K562 (cell line): ENCODE results near the gene ADCY4. TPM values are rescaled to one million over a fixed set of nuclear protein-coding genes. Genes with fewer than 3 reads are reported as not detected.

Experiments used
- ATAC-seq: fragments of 200-7000 bp; cut with Tn5 transposase; 3 replicates; pipeline ENCODE4 v1.9.1; 2020; ENCODE audit warnings: moderate library complexity
- BruUV-seq: library from RNA; stranded (reverse); fragments of 400-500 nt; replicated peaks from 2 replicates; lab custom pipeline; 2021; lab: Mats Ljungman, UMichigan
- CTCF ChIA-PET: fragments of 300-600 bp; formaldehyde crosslinking; extraction: SDS; loops from one replicate; lab custom pipeline; 2021; ENCODE audit warnings: low intra/inter-chr PET ratio; lab: Yijun Ruan, JAX
- POLR2A ChIA-PET: fragments of 300-600, 350-650 bp; sonication (Branson Sonifier 250); formaldehyde crosslinking; extraction: SDS; loops from one replicate; lab custom pipeline; 2021; ENCODE audit warnings: antibody characterized with exemption, inconsistent platforms; lab: Yijun Ruan, JAX
- DNase-seq, 4 experiments: peaks; one replicate each; pipeline versions ENCODE4 v3.0.0 to v3.0.0-alpha.2; 2011 to 2018; ENCODE audit warnings: low spot score in 3 of 4, mixed read lengths in 3 of 4; ENCODE audit errors: extremely low read depth in 1 of 4
- FAIRE-seq: peaks from 2 replicates; lab custom pipeline; 2011; peaks lifted over from hg19 to GRCh38; lab: Jason Lieb, UNC
- H2AFZ ChIP-seq: 2 replicates; pipeline ENCODE4 v1.6.0; 2011; ENCODE audit warnings: low read depth, low read length, control low read depth, inconsistent platforms
- H3K27ac ChIP-seq: fragments of 200-600 bp; 3 replicates; pipeline ENCODE4 v1.8.0; 2011; ENCODE audit warnings: low read depth, mild to moderate bottlenecking, control low read depth, inconsistent platforms, low read length, moderate library complexity, mixed read lengths; ENCODE audit errors: extremely low read depth
- H3K27me3 ChIP-seq, 2 experiments: fragments of 300-600 bp in 1 of 2; 2 replicates in 1 of 2; 3 replicates in 1 of 2; pipeline versions ENCODE4 v1.6.0 to v1.8.0; 2011; ENCODE audit warnings: inconsistent platforms in 2 of 2, low read length in 2 of 2, mild to moderate bottlenecking in 1 of 2, mixed read lengths in 1 of 2, moderate library complexity in 1 of 2; ENCODE audit not compliant: control insufficient read depth in 2 of 2, insufficient read depth in 2 of 2
- H3K36me3 ChIP-seq: fragments of 300-600 bp; 3 replicates; pipeline ENCODE4 v1.8.0; 2011; ENCODE audit warnings: mild to moderate bottlenecking, low read length, inconsistent platforms; ENCODE audit not compliant: control insufficient read depth, insufficient read depth
- H3K4me1 ChIP-seq, 2 experiments: fragments of 200-600 bp in 1 of 2; replicated peaks in 1 of 2; 2 replicates in 1 of 2; 3 replicates in 1 of 2; pipeline versions ENCODE4 v1.5.1 to v1.8.0; 2011; ENCODE audit warnings: inconsistent platforms in 2 of 2, low read length in 2 of 2, mild to moderate bottlenecking in 1 of 2, mixed read lengths in 1 of 2, moderate library complexity in 1 of 2; ENCODE audit not compliant: control insufficient read depth in 2 of 2, insufficient read depth in 2 of 2
- H3K4me2 ChIP-seq: 2 replicates; pipeline ENCODE4 v1.6.1; 2011; ENCODE audit warnings: low read length, control low read depth, inconsistent platforms, mixed read lengths; ENCODE audit not compliant: insufficient read depth
- H3K4me3 ChIP-seq: fragments of 200-600 bp; sonication (generic), shearing (Covaris generic); 2 replicates; pipeline ENCODE4 v1.5.1; 2016; ENCODE audit warnings: control low read depth, inconsistent platforms
- H3K79me2 ChIP-seq: fragments of 200-600 bp; 3 replicates; pipeline ENCODE4 v1.8.0; 2011; ENCODE audit warnings: low read length, inconsistent platforms; ENCODE audit not compliant: control insufficient read depth, insufficient read depth
- H3K9ac ChIP-seq, 2 experiments: 2 replicates each; pipeline versions ENCODE4 v1.6.0 to v1.6.1; 2011; ENCODE audit warnings: low read depth in 2 of 2, low read length in 2 of 2, control low read depth in 1 of 2, inconsistent platforms in 1 of 2, mild to moderate bottlenecking in 1 of 2, mixed read lengths in 1 of 2; ENCODE audit not compliant: insufficient read depth in 1 of 2
- H3K9me1 ChIP-seq: one replicate; pipeline ENCODE4 v1.6.0; 2011; ENCODE audit warnings: inconsistent platforms, mild to moderate bottlenecking, low read length, moderate library complexity; ENCODE audit not compliant: control insufficient read depth, insufficient read depth
- H3K9me3 ChIP-seq: replicated peaks from 2 replicates; pipeline ENCODE4 v1.5.1; 2011; ENCODE audit warnings: low read depth, low read length, inconsistent platforms; ENCODE audit not compliant: control insufficient read depth, insufficient read depth
- H4K20me1 ChIP-seq: replicated peaks from 2 replicates; pipeline ENCODE4 v1.6.1; 2011; ENCODE audit warnings: low read length, inconsistent platforms, mixed read lengths; ENCODE audit not compliant: control insufficient read depth, insufficient read depth
- DIDO1 ChIP-seq: fragments of 450-650 bp; IDR thresholded peaks from 2 replicates; pipeline ENCODE4 v1.6.1; 2016; ENCODE audit warnings: low read depth, missing biosample characterization, missing genetic modification characterization
- E2F1 ChIP-seq: sonication (generic); formaldehyde crosslinking; IDR thresholded peaks from 2 replicates; pipeline ENCODE4 v1.8.1; 2023; ENCODE audit warnings: mild to moderate bottlenecking, missing genetic modification reagents, moderate library complexity
- FOXA3 ChIP-seq, 2 experiments: fragments of 450-650 bp in 1 of 2; sonication (generic) in 1 of 2; formaldehyde crosslinking; IDR thresholded peaks in 1 of 2; conservative IDR thresholded peaks in 1 of 2; 2 replicates each; pipeline versions ENCODE4 v1.4.0 to v1.8.0; 2020 to 2022; ENCODE audit warnings: mild to moderate bottlenecking in 2 of 2, missing genetic modification reagents in 1 of 2
- MBD1 ChIP-seq: fragments of 250-450 bp; sonication (Bioruptor Pico); IDR thresholded peaks from 2 replicates; pipeline ENCODE4 v1.8.0; 2022; ENCODE audit warnings: inconsistent platforms
- MEF2A ChIP-seq: IDR thresholded peaks from 2 replicates; pipeline ENCODE4 v1.6.1; 2011; ENCODE audit warnings: low read depth, mild to moderate bottlenecking, low read length, moderate library complexity; ENCODE audit not compliant: control insufficient read depth
- NELFE ChIP-seq: IDR thresholded peaks from 2 replicates; pipeline ENCODE4 v1.6.1; 2011; ENCODE audit warnings: mild to moderate bottlenecking; ENCODE audit not compliant: insufficient read depth, insufficient read length
- NFE2L1 ChIP-seq: fragments of 450-650 bp; IDR thresholded peaks from 2 replicates; pipeline ENCODE4 v1.6.1; 2016; ENCODE audit warnings: missing genetic modification characterization, low read depth, mild to moderate bottlenecking, missing compliant biosample characterization, moderate library complexity, borderline replicate concordance
- TARDBP ChIP-seq: fragments of 450-650 bp; IDR thresholded peaks from 2 replicates; pipeline ENCODE4 v1.6.1; 2016
- XRCC5 ChIP-seq: fragments of 200-400 bp; formaldehyde crosslinking; IDR thresholded peaks from 2 replicates; pipeline ENCODE4 v1.6.1; 2017; ENCODE audit warnings: low read depth, mild to moderate bottlenecking, low read length
- ZFP30 ChIP-seq: fragments of 250-450 bp; sonication (Bioruptor Pico); IDR thresholded peaks from 2 replicates; pipeline ENCODE4 v1.8.0; 2022; ENCODE audit warnings: moderate library complexity, mild to moderate bottlenecking, inconsistent platforms, borderline replicate concordance
- ZHX1 ChIP-seq: fragments of 150-350 bp; conservative IDR thresholded peaks from 2 replicates; pipeline ENCODE4 v1.6.1; 2014; ENCODE audit warnings: low read length
- ZNF23 ChIP-seq: fragments of 250-450 bp; sonication (Bioruptor Pico); IDR thresholded peaks from 2 replicates; pipeline ENCODE4 v1.4.0; 2020; ENCODE audit warnings: mild to moderate bottlenecking
- ZNF57 ChIP-seq: fragments of 450-650 bp; formaldehyde crosslinking; IDR thresholded peaks from 2 replicates; pipeline ENCODE4 v1.4.0; 2020; ENCODE audit warnings: mild to moderate bottlenecking, moderate library complexity
- ZNF644 ChIP-seq: fragments of 200-800 bp; sonication (Bioruptor generic); IDR thresholded peaks from 2 replicates; pipeline ENCODE4 v1.6.1; 2016; ENCODE audit warnings: low read depth, missing genetic modification characterization, missing compliant biosample characterization
- ZNF830 ChIP-seq: fragments of 250-450 bp; sonication (Bioruptor Pico); IDR thresholded peaks from 2 replicates; pipeline ENCODE4 v1.5.0; 2021; ENCODE audit warnings: mild to moderate bottlenecking
- WGBS: fragments of 100-300 bp; shearing (Covaris generic); methylation state at CpG from one replicate; pipeline ENCODE4 v1.1.6; 2016; ENCODE audit warnings: low coverage, mixed read lengths; ENCODE audit not compliant: insufficient coverage; ENCODE audit errors: missing lambda C conversion rate; 5-methylcytosine and 5-hydroxymethylcytosine counted together
- in situ Hi-C: fragments of 300-500 bp; cut with MboI; formaldehyde crosslinking; loops from 4 replicates; pipeline ENCODE4 v1.15.0; 2018; ENCODE audit warnings: inconsistent platforms, mixed read lengths
- intact Hi-C: fragments of 100-400 bp; cut with micrococcal nuclease; formaldehyde crosslinking; loops from 2 replicates; pipeline ENCODE4 v1.14.2; 2022
- polyA plus RNA-seq, 8 experiments: library from polyadenylated mRNA; depleted of rRNA in 4 of 8; stranded (reverse) in 5 of 8; unstranded in 3 of 8; fragments of >200 nt; fragmentation: Nextera tagmentation in 2 of 8; fragmentation: Illumina TruSeq in 1 of 8; extraction: Ambion mirVana in 2 of 8; extraction: Trizol in 1 of 8; gene quantifications; 2 replicates each; pipeline versions ENCODE4 v1.2.1 to v1.2.3, GENCODE V29; 2011 to 2014; ENCODE audit warnings: inconsistent platforms in 1 of 8, missing spikeins in 1 of 8
- total RNA-seq, 7 experiments: library from RNA; depleted of rRNA in 6 of 7; stranded (reverse); fragments of >200 nt in 6 of 7; fragmentation: Illumina TruSeq in 2 of 7; extraction: Trizol in 2 of 7; gene quantifications; 2 replicates each; pipeline versions ENCODE4 v1.2.1 to v1.2.3, GENCODE V29; 2011 to 2021; ENCODE audit warnings: low replicate concordance in 1 of 7

Gene ADCY4
- total and polyA plus RNA-seq, 9 of the 15 experiments (the other 6 are each of a cell fraction or from before 2014, with no cell fraction given): 0.04 to 0.31 (median 0.15) TPM; not detected in 2

- ChIA-PET POLR2A (interaction anchor here (0.6 to 1.4 kb wide), 4 partner anchors 84 to 120 kb away, joined by 3 to 4 read pairs (median 3); partner anchors contain the start of gene SDR39U1), CTCF (no interaction called here)
- ATAC-seq: no peak
- Histone ChIP-seq H3K27me3 (no peaks in the 10 kb centered on the region), H3K9ac (no peak overlapping the region; a peak in 1 of 4 replicates), H3K4me2 (no peak overlapping the region), H3K36me3 (no peaks in the 10 kb centered on the region), H3K9me3 (no peaks in the 10 kb centered on the region), H3K9me1 (no peaks in the 10 kb centered on the region), H3K4me1 (peaks cover 3 to 4% of the 10 kb centered on the region in 2 experiments; a peak in 4 of 5 replicates), H4K20me1 (no peaks in the 10 kb centered on the region), H3K4me3 (no peak overlapping the region), H3K79me2 (no peaks in the 10 kb centered on the region), H3K27ac (no peak overlapping the region)
- BruUV-seq: no TSS peak
- in situ Hi-C loops (no loop called here), intact Hi-C loops (no loop called here)
- DNase-seq: no peak
- WGBS: 28% methylated on average over 4 of the region's 10 CpGs
- FAIRE-seq: no peak
- TF ChIP-seq ZNF23 (no peak), ZFP30 (no peak), ZNF57 (CRISPR knock-in tag) (no peak), MBD1 (CRISPR knock-in tag) (no peak), TARDBP (no peak), NFE2L1 (tag) (no peak), NELFE (no peak), XRCC5 (no peak), FOXA3 (CRISPR knock-in tag; conservative IDR thresholded peaks at IDR 0.05 in 1 of 2, IDR thresholded peaks at IDR 0.05 in 1 of 2) (no peak), ZHX1 (no peak), ZNF830 (CRISPR knock-in tag) (no peak), DIDO1 (tag) (no peak), MEF2A (no peak), E2F1 (CRISPR knock-in tag) (no peak), ZNF644 (tag) (no peak)
- TF ChIP-seq, all 486 proteins: peak for 0
- H2AFZ ChIP-seq: no peak overlapping the region
Observed at GRCh38 chr14:24322672-24323071, 12.2 kb downstream of the ADCY4 start.
